ENCODE data around the gene TMEM80. TPM values are rescaled to one million over a fixed set of nuclear protein-coding genes. Genes with fewer than 3 reads are reported as not detected.

The TMEM80 gene
- total and polyA plus RNA-seq, 10 of the 15 experiments (the other 5 are each of a cell fraction or from before 2014, with no cell fraction given), result 6.7 to 30.9 (median 20.7) TPM

GRCh38 chr11:749731-750130, 54.1 kb downstream of the TMEM80 start (continued):
- TF ChIP-seq E4F1 (IDR thresholded peaks at IDR 0.05; ENCODE audit: borderline replicate concordance, partially characterized antibody) (no peak), BHLHE40 (IDR thresholded peaks at IDR 0.05; ENCODE audit: borderline replicate concordance in 1 of 2, low read depth in 2 of 2, low read length in 1 of 2) (no peak), ZBTB33 (IDR thresholded peaks at IDR 0.05) (no peak), NRF1 (conservative IDR thresholded peaks at IDR 0.05; ENCODE audit: low read depth, low read length) (no peak)

Other genes starting within 250 kb of the TMEM80 start
Only the 7 nearest of the 26 such genes appear.
- 119 and 141 TPM in 2 replicates for gene IRF7, start 79.9 kb upstream of the TMEM80 start, total RNA-seq (2014; rRNA removed)
- 24.3 and 24.4 TPM in 2 replicates for gene IRF7, start 79.9 kb upstream of the TMEM80 start, total RNA-seq (2014; rRNA removed; fragmentation: Illumina TruSeq; extraction: Trizol)
- gene IRF7, start 79.9 kb upstream of the TMEM80 start, total RNA-seq (2021), result 115 and 116 TPM in 2 replicates
- gene IRF7, start 79.9 kb upstream of the TMEM80 start, polyA plus RNA-seq (2011; rRNA removed), result 22.0 and 65.3 TPM in 2 replicates
- 0.71 and 8.1 TPM in 2 replicates for gene IRF7, start 79.9 kb upstream of the TMEM80 start, polyA plus RNA-seq (2014; fragmentation: Illumina TruSeq; extraction: Trizol)
- 10 to 100 TPM in 1 of 2 experiments, 1 to 10 TPM in 1; 4.4 to 26.4 TPM for gene IRF7, start 79.9 kb upstream of the TMEM80 start, polyA plus RNA-seq (2014; fragmentation: Nextera tagmentation; extraction: Ambion mirVana)
- gene IRF7, start 79.9 kb upstream of the TMEM80 start, polyA plus RNA-seq (2014; rRNA removed), result 129 and 142 TPM in 2 replicates
- gene IRF7, start 79.9 kb upstream of the TMEM80 start, polyA plus RNA-seq (2016; fragmentation: Nextera tagmentation; extraction: Ambion mirVana), result 10 to 100 TPM; 69.9 to 88.5 TPM
- 0.05 TPM in 1 of 2 replicates, not detected in the other for gene CDHR5, start 70.9 kb upstream of the TMEM80 start, total RNA-seq (2014; rRNA removed)
- not detected in 2 replicates for gene CDHR5, start 70.9 kb upstream of the TMEM80 start, total RNA-seq (2014; rRNA removed; fragmentation: Illumina TruSeq; extraction: Trizol)
- gene CDHR5, start 70.9 kb upstream of the TMEM80 start, total RNA-seq (2021), result 0.40 TPM in 1 of 2 replicates, not detected in the other
- gene CDHR5, start 70.9 kb upstream of the TMEM80 start, polyA plus RNA-seq (2011; rRNA removed), result not detected in 2 replicates
- gene CDHR5, start 70.9 kb upstream of the TMEM80 start, polyA plus RNA-seq (2014; fragmentation: Illumina TruSeq; extraction: Trizol), result not detected in 2 replicates
- gene CDHR5, start 70.9 kb upstream of the TMEM80 start, polyA plus RNA-seq (2014; fragmentation: Nextera tagmentation; extraction: Ambion mirVana), result not detected
- gene CDHR5, start 70.9 kb upstream of the TMEM80 start, polyA plus RNA-seq (2014; rRNA removed), result 0.06 TPM in 1 of 2 replicates, not detected in the other
- gene CDHR5, start 70.9 kb upstream of the TMEM80 start, polyA plus RNA-seq (2016; fragmentation: Nextera tagmentation; extraction: Ambion mirVana), result not detected
- gene SCT, start 68.6 kb upstream of the TMEM80 start, total RNA-seq (2014; rRNA removed), result not detected in 2 replicates
- gene SCT, start 68.6 kb upstream of the TMEM80 start, total RNA-seq (2014; rRNA removed; fragmentation: Illumina TruSeq; extraction: Trizol), result not detected in 2 replicates
- not detected in 2 replicates for gene SCT, start 68.6 kb upstream of the TMEM80 start, total RNA-seq (2021)
- not detected in 2 replicates for gene SCT, start 68.6 kb upstream of the TMEM80 start, polyA plus RNA-seq (2011; rRNA removed)
- gene SCT, start 68.6 kb upstream of the TMEM80 start, polyA plus RNA-seq (2014; fragmentation: Illumina TruSeq; extraction: Trizol), result not detected in 2 replicates
- not detected for gene SCT, start 68.6 kb upstream of the TMEM80 start, polyA plus RNA-seq (2014; fragmentation: Nextera tagmentation; extraction: Ambion mirVana)
- not detected in 2 replicates for gene SCT, start 68.6 kb upstream of the TMEM80 start, polyA plus RNA-seq (2014; rRNA removed)
- gene SCT, start 68.6 kb upstream of the TMEM80 start, polyA plus RNA-seq (2016; fragmentation: Nextera tagmentation; extraction: Ambion mirVana), result not detected
- not detected in 2 replicates for gene DRD4, start 58.5 kb upstream of the TMEM80 start, total RNA-seq (2014; rRNA removed)
- gene DRD4, start 58.5 kb upstream of the TMEM80 start, total RNA-seq (2014; rRNA removed; fragmentation: Illumina TruSeq; extraction: Trizol), result not detected in 2 replicates
- 0.24 TPM in 1 of 2 replicates, not detected in the other for gene DRD4, start 58.5 kb upstream of the TMEM80 start, total RNA-seq (2021)
- gene DRD4, start 58.5 kb upstream of the TMEM80 start, polyA plus RNA-seq (2011; rRNA removed), result not detected in 2 replicates
- gene DRD4, start 58.5 kb upstream of the TMEM80 start, polyA plus RNA-seq (2014; fragmentation: Illumina TruSeq; extraction: Trizol), result not detected in 2 replicates
- not detected for gene DRD4, start 58.5 kb upstream of the TMEM80 start, polyA plus RNA-seq (2014; fragmentation: Nextera tagmentation; extraction: Ambion mirVana)
- gene DRD4, start 58.5 kb upstream of the TMEM80 start, polyA plus RNA-seq (2014; rRNA removed), result not detected in 2 replicates
- not detected for gene DRD4, start 58.5 kb upstream of the TMEM80 start, polyA plus RNA-seq (2016; fragmentation: Nextera tagmentation; extraction: Ambion mirVana)
- 47.6 and 48.6 TPM in 2 replicates for gene DEAF1, start 594 bp upstream of the TMEM80 start, total RNA-seq (2014; rRNA removed)
- 21.2 and 23.0 TPM in 2 replicates for gene DEAF1, start 594 bp upstream of the TMEM80 start, total RNA-seq (2014; rRNA removed; fragmentation: Illumina TruSeq; extraction: Trizol)
- gene DEAF1, start 594 bp upstream of the TMEM80 start, total RNA-seq (2021), result 51.3 and 57.1 TPM in 2 replicates
- gene DEAF1, start 594 bp upstream of the TMEM80 start, polyA plus RNA-seq (2011; rRNA removed), result 10.2 and 21.6 TPM in 2 replicates
- 4.4 and 17.1 TPM in 2 replicates for gene DEAF1, start 594 bp upstream of the TMEM80 start, polyA plus RNA-seq (2014; fragmentation: Illumina TruSeq; extraction: Trizol)
- gene DEAF1, start 594 bp upstream of the TMEM80 start, polyA plus RNA-seq (2014; fragmentation: Nextera tagmentation; extraction: Ambion mirVana), result 1 to 10 TPM in 1 of 2 experiments, under 1 TPM in 1; 0.68 to 5.5 TPM
- gene DEAF1, start 594 bp upstream of the TMEM80 start, polyA plus RNA-seq (2014; rRNA removed), result 43.7 and 51.5 TPM in 2 replicates
- 10 to 100 TPM; 28.8 to 41.0 TPM for gene DEAF1, start 594 bp upstream of the TMEM80 start, polyA plus RNA-seq (2016; fragmentation: Nextera tagmentation; extraction: Ambion mirVana)
- 11.5 and 12.5 TPM in 2 replicates for gene EPS8L2, start 10.4 kb downstream of the TMEM80 start, total RNA-seq (2014; rRNA removed)
- 3.1 and 5.1 TPM in 2 replicates for gene EPS8L2, start 10.4 kb downstream of the TMEM80 start, total RNA-seq (2014; rRNA removed; fragmentation: Illumina TruSeq; extraction: Trizol)
- 10.8 and 13.4 TPM in 2 replicates for gene EPS8L2, start 10.4 kb downstream of the TMEM80 start, total RNA-seq (2021)
- gene EPS8L2, start 10.4 kb downstream of the TMEM80 start, polyA plus RNA-seq (2011; rRNA removed), result 4.4 and 7.7 TPM in 2 replicates
- 2.9 and 4.0 TPM in 2 replicates for gene EPS8L2, start 10.4 kb downstream of the TMEM80 start, polyA plus RNA-seq (2014; fragmentation: Illumina TruSeq; extraction: Trizol)
- 1 to 10 TPM in 1 of 2 experiments, under 1 TPM in 1; 0.76 to 2.9 TPM for gene EPS8L2, start 10.4 kb downstream of the TMEM80 start, polyA plus RNA-seq (2014; fragmentation: Nextera tagmentation; extraction: Ambion mirVana)
- gene EPS8L2, start 10.4 kb downstream of the TMEM80 start, polyA plus RNA-seq (2014; rRNA removed), result 11.8 and 15.3 TPM in 2 replicates
- gene EPS8L2, start 10.4 kb downstream of the TMEM80 start, polyA plus RNA-seq (2016; fragmentation: Nextera tagmentation; extraction: Ambion mirVana), result 10 to 100 TPM; 13.9 to 20.0 TPM
- 168 and 176 TPM in 2 replicates for gene TALDO1, start 51.6 kb downstream of the TMEM80 start, total RNA-seq (2014; rRNA removed)
- 139 and 148 TPM in 2 replicates for gene TALDO1, start 51.6 kb downstream of the TMEM80 start, total RNA-seq (2014; rRNA removed; fragmentation: Illumina TruSeq; extraction: Trizol)
- gene TALDO1, start 51.6 kb downstream of the TMEM80 start, total RNA-seq (2021), result 226 and 227 TPM in 2 replicates
- 88.2 and 152 TPM in 2 replicates for gene TALDO1, start 51.6 kb downstream of the TMEM80 start, polyA plus RNA-seq (2011; rRNA removed)
- gene TALDO1, start 51.6 kb downstream of the TMEM80 start, polyA plus RNA-seq (2014; fragmentation: Illumina TruSeq; extraction: Trizol), result 70.6 and 146 TPM in 2 replicates
- 100 to 1,000 TPM; 121 to 189 TPM for gene TALDO1, start 51.6 kb downstream of the TMEM80 start, polyA plus RNA-seq (2014; fragmentation: Nextera tagmentation; extraction: Ambion mirVana)
- 227 and 242 TPM in 2 replicates for gene TALDO1, start 51.6 kb downstream of the TMEM80 start, polyA plus RNA-seq (2014; rRNA removed)
- 100 to 1,000 TPM; 293 to 302 TPM for gene TALDO1, start 51.6 kb downstream of the TMEM80 start, polyA plus RNA-seq (2016; fragmentation: Nextera tagmentation; extraction: Ambion mirVana)

Data from GM12878 (cell line).